HTERT RPE-1 (cell line): Measurements from ENCODE around the gene TAOK3.

ENCODE experiments used
- in situ Hi-C: fragments of 300-500 bp; cut with MboI; formaldehyde crosslinking; loops from 4 replicates; pipeline ENCODE4 v1.14.3; 2020; ENCODE audit warnings: low sequenced_read_pairs

The TAOK3 gene

DNA sequence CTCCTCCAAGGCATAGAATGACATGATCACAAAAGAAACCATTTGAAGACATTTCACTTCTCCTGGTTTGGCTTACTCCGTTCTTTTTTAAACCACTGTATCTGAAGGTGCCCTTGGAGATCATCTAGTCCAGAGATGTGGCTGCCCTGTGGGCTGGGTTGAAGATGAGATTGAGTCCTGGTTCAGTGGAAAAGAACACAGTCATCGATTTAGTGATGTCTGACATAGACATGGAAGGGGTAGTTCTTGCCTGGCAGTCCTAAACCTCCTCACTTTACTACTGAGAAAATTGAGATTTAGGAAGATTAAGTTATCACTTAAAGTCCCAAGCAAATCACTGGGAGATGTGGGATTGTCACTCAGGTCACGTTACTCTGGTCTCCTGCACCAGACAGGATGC is 271.7 kb downstream of the TAOK3 start:
- in situ Hi-C loops, result no loop called here
